ENCODE data around the gene TBX1.

GRCh38 chr22:19764636-19765476 lies 4.3 kb downstream of the TBX1 start:
- TF ChIP-seq EZH2 (IDR thresholded peaks at IDR 0.05; ENCODE audit: insufficient read depth, low read length) (no peak), CTCF (IDR thresholded peaks at IDR 0.05; ENCODE audit: insufficient read depth, low read depth, low read length) (no peak)

Measured in astrocyte (in vitro differentiated cells and primary cell).